Measurements from ENCODE around the gene SHF.
A peak's percentile ranks its signal among the peaks of the same experiment; 100 is the strongest.
"Not testable (repeated sequence)": the region's sequence is repeated elsewhere in the genome, so short reads cannot be mapped to it uniquely, and the experiment has no call there.

The SHF gene

DNA sequence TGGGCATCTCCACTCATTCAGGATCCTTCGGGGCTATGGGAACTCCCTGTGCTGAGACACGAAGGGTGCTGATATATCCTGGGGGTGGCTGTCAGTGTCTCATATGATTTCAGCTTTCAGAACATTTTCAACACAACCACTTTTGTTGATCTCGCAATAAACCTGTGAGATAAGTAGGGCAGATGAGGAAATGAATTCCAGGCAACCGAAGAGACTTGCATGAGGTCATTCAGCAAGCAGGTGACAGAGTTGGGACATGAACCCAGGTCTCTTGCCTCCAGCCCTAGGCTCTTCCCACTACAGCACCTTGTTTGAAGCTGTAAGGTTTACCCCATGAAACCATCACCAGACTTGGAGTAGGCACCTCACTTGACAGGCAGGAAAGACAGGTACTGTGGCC lies 41.4 kb downstream of the SHF start:
- no peak for DNase-seq (ENCODE audit: low spot score)

DNA sequence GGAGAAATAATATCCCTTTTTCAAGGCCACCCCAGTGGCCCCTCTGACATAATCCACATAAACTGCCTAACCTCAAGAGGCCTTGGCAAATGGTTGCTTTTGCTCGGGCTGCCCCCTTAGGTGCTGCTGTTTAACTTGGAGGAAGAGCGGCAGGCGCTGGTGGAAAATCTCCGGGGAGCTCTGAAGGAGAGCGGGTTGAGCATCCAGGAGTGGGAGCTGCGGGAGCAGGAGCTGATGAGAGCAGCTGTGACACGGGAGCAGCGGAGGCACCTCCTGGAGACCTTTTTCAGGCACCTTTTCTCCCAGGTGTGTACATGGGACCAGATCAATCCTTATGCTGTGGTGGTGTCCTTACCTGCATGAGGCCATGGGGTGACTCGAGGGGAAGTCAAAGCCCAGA lies 43.0 kb downstream of the SHF start:
- DNase-seq (ENCODE audit: low spot score) = no peak

DNA sequence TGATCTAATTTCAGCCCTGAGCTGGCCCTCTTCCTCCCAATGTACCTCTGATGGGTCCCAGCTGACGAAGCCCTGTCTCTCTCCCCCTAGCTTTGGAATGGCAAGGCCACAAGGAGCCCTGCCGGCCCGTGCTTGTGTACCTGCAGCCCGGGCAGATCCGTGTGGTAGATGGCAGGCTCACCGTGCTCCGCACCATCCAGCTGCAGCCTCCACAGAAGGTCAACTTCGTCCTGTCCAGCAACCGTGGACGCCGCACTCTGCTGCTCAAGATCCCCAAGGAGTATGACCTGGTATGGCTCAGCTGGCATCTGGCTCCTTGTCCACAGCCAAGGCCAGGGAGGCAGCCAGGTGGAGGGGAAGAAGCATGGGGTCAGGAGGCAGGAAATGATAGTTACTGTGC lies 43.8 kb downstream of the SHF start:
- no peak for DNase-seq (ENCODE audit: low spot score)

DNA sequence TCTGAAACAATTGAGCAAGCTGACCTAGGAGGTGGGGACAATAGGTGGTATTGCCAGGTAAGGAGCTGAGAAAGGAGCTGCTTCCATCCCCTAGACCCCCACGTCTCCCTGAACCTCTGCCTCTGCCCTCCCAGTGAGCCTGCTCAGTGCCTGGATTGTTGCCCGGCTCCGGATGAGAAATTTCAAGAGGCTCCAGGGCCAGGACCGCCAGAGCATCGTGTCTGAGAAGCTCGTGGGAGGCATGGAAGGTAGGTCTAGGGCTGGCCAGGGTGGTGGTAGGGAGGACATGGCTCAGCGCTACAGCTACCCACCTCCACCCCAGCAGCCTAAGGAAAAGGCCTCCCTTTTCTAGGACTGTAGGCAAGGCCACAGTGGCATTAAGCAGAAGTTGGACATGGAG lies 44.7 kb downstream of the SHF start:
- DNase-seq (ENCODE audit: low spot score) = no peak

DNA sequence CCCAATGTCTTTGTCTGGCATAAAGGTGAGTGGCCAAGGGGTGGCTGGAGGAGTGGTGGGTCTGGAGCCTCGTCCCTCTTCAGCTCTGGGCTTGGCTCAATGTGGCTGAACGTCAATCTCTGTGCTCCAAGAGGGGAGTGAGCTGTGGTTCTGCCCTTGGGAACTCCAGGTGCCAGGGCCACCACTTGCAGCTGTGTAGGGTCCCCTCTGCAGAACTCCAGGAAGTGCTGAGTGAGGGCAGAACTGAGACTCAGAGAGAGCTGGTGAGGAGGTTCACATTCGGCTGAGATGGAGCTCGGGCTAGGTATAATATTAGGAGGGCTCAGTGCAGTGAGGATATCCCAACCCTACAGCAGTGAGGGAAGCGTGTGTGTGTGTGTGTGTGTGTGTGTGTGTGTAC lies 46.4 kb downstream of the SHF start:
- no peak for DNase-seq (ENCODE audit: low spot score)

DNA sequence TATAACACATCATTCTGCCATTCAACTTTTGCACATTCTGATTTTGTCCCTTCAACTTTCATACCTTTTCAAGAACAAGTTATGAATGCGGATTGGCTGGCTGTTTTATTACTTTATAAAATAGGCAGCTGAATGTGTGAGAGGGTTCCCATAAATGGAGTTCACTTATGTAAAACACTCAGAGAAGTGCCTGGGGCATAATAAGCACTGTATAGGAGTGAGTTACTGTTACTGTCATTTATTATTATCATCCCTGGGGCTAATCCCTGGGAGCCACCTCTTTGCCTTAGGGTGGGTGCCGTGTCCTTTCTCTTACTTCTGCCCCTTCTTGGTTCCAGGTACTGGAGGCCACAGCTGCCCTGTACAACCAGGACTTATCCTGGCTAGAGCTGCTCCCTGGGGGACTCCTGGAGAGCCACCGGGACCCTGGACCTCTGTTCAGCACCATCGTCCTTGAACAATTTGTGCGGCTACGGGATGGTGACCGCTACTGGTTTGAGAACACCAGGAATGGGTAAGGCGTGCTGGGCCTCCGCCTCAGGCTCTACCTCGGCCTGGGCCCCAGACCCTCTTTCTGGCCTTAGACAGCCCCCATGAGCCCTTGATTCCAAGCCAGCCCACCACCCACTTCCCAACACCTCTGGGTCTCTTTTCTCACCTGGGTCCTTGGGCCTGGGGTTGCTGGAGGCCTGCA lies 47.1 kb downstream of the SHF start:
- no peak for DNase-seq (ENCODE audit: low spot score)

DNA sequence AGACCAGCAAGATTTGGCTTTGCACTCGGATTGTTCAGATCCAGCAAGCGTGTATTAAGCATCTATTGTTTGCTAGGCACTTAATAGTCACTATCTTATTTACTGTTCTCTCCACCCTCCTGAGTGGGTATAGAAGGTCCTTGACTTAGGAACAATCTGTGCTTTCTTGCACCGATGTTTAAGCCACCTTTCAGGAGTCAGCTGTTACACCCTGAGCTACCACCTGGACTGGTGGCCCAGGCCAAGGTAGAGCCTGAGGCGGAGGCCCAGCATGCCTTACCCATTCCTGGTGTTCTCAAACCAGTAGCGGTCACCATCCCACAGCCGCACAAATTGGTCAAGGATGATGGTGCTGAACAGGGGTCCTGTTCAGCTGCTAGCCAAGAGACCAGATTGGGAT lies 48.0 kb downstream of the SHF start:
- no peak for DNase-seq (ENCODE audit: low spot score)

DNA sequence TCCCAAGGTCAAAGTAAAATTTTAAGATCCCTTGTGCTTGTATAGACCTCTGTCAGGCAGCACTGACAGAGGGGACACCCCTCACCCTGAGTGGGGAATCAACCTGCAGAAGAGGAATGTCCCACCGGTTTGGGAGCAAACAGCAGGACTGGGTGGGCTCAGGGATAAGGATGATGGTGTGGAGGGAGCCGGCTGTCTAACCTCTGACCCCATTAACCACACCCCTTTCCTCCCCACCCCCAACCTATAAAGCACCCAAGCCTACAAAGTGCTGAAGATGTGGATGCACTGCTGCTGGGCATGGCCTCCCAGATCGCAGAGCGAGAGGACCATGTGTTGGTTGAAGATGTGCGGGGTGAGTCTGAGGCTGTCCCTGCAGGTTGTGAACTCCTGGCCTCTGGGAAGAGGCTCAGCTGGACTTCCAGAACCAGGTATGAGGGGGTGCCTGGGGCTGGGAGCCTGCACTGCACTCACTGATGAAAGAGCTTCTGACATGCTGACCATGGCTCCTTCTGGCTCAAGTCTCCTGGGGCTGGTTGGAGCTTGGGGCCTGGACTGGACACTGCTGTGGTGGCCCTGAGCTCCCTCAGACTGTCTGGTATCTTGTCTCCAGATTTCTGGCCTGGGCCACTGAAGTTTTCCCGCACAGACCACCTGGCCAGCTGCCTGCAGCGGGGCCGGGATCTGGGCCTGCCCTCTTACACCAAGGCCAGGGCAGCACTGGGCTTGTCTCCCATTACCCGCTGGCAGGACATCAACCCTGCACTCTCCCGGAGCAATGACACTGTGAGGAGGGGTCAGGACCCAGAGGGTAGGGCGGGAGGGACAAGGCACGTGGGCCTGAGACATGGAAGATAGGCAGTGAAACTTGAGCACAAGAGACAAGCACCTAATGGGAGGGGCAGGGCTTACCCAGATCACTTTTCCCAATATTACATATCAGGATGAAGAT lies 48.7 kb downstream of the SHF start:
- DNase-seq (ENCODE audit: low spot score) = no peak

DNA sequence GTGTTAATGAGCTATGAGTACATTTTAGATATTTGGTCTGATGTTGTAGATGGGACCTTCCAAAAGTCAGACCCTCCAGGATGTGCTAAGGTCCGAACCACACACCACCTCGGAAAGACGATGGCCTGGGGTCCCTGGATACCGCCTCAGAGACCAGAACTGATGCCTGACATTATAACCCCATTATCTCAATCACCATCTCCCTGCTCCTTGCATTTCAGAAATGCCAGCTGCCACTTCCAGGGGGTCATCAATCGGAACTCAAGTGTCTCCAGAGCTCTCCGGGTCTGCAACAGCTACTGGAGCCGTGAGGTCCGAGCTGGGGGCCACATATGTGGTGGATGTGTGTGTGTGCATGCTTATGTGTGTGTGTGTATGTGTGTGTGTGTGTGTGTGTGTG lies 50.1 kb downstream of the SHF start:
- no peak for DNase-seq (ENCODE audit: low spot score)

DNA sequence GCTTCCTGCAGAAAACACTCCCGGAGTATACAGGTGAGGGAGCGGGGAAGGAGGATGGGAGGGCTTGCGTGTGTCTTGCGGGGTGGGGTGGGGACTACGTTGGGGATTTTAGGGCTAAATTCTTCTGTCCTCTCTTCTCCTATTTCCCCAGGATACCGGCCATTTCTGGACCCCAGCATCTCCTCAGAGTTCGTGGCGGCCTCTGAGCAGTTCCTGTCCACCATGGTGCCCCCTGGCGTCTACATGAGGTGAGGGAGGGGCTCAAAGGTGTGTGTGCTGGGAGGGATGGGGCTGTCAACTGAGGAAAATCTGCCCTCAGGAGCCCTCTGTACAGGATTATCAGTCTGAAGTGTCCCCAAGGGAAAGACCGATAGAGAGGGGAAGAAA lies 51.4 kb downstream of the SHF start:
- no peak for DNase-seq (ENCODE audit: low spot score)

DNA sequence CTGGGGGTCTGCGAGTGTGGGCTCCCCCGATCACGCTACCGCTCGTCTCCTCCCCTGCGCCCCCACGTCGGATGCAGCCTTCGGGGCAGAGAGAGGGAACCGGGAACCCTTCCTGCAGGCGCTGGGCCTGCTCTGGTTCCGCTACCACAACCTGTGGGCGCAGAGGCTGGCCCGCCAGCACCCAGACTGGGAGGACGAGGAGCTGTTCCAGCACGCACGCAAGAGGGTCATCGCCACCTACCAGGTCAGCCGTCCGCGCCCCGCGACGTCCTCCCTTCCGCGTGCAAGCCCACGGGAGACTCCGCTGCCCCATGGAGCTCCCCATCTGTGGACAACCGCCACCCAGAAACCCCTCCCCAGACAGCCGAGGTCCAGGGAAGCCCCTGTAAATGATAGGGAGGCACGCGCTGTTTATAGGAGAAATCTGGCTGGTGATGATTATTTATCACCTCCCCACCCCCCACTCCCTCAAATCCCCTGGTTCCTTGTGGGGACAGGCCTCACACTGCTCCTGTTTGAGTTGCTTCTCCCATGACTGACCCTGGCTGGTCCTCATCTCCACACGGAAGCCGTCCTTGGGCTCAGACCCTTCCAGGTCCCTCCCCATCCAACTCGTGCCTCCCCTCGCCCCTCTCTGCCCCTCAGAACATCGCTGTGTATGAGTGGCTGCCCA lies 51.9 kb downstream of the SHF start:
- not testable (repeated sequence) for DNase-seq (ENCODE audit: low spot score)

DNA sequence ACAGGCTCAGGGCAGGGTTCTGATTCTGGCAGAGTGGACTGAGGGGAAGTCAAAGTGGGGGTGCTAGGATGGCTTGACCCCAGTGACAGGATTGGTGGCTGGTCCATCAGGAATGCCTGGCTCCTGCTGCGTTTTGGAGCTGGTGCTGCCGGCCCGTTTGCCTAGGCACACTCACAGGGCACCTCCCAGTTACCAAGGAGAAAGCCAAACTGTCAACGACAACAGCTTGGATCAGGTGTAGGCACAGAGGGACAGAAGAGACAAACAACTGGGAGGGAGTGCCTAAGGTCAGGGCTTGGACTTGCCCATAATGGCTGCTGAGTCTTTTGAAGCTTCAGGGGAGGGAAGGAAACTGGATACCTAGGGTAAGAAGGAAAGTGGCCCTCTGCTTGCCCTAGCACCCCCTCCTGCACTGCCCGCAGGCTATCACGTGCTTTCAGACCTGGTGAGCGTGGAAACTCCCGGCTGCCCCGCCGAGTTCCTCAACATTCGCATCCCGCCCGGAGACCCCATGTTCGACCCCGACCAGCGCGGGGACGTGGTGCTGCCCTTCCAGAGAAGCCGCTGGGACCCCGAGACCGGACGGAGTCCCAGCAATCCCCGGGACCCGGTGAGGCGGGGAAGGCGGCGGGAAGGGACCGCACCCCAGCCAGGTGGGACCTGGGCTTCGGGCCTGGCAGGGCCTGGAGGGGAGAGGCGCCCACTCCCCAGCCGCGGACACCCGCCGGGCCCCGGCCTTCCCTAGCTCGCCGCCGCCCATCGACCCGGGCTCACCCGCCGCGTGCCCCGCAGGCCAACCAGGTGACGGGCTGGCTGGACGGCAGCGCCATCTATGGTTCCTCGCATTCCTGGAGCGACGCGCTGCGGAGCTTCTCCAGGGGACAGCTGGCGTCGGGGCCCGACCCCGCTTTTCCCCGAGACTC lies 52.8 kb downstream of the SHF start:
- DNase-seq (ENCODE audit: low spot score) = peak; percentile 12

DNA sequence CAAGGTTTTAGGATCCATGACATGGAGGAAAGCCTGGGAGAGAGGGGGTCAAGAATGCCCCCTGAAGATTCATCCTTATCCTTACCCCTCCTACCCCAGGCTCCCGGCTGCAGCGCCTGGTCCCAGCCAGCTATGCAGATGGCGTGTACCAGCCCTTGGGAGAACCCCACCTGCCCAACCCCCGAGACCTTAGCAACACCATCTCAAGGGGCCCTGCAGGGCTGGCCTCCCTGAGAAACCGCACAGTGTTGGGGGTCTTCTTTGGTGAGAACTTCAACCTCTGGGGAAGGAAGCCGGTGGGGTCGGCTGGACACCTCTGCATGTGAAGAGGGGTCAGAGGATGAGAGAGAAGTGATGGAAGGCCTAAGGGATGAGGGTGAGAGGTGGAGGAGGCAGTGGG lies 53.7 kb downstream of the SHF start:
- DNase-seq (ENCODE audit: low spot score) = no peak

DNA sequence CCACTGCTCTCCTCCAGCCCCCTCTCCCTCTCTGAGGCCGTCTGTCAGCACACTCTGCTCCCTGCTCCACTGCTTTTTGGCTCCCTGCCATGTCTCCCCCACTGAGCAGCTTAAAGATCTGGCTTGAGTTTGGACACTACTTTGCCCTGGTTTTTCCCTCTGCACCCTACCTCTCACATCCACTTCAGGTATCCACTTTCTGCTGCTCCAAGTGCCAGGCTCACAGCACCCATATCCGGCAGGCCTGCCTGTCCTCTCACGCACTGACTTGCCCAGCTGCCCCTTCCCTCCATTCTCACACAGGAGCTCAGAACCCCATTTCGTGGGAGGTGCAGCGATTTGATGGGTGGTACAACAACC lies 54.2 kb downstream of the SHF start:
- no peak for DNase-seq (ENCODE audit: low spot score)

DNA sequence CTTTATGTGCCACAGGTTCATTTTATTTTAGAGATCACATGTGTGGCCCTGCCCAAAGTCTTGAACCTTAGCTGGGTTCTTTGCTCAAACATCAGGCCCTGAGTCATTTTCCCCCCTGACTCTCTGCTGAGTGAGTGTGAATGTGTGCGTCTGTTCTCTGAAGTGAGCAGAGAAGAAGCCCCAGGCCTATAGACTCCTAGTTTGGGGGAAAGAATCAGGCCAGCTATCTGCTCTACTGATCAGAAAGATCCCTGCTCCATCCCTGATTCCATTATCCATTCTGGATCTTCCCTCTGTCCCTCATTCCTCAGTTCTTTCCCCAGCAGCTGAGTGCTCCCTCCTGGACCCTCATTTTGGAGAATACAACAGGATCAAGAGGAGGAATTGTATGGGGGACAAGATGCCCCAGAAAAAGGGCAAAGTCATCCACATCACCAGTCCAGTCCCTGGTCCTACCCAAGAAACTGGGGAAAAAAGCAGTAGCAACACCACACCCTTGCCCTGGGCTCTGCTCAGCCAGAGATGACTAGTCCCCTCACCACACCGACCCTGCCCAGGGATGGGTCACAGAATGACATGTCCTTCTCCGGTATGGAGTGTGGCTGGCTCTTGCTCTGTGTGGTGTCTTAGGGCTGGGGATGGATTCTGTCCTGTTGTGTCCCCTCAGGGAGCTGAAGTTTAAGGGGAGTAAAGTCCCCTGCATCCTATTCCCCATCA lies 54.8 kb downstream of the SHF start:
- no peak for DNase-seq (ENCODE audit: low spot score)

DNA sequence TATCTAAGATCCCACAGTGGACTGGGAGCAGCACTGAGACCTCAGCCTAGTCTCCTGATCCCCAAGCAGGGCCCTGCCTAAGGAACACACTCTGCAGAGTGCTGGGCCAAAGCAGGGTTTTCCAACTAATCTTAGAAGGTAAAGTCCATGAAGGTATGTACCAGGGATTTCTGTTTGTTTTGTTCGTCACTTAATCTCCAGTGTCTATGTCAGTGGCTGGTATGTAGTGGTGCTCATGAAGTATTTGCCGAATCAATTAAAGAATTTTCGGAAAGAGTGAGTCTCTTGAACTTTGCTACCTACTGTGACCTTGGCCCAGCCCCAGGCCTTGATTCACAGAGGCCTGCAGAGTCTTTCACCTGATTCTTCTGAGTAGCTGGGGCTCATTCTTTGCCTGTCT lies 56.3 kb downstream of the SHF start:
- DNase-seq (ENCODE audit: low spot score) = no peak

DNA sequence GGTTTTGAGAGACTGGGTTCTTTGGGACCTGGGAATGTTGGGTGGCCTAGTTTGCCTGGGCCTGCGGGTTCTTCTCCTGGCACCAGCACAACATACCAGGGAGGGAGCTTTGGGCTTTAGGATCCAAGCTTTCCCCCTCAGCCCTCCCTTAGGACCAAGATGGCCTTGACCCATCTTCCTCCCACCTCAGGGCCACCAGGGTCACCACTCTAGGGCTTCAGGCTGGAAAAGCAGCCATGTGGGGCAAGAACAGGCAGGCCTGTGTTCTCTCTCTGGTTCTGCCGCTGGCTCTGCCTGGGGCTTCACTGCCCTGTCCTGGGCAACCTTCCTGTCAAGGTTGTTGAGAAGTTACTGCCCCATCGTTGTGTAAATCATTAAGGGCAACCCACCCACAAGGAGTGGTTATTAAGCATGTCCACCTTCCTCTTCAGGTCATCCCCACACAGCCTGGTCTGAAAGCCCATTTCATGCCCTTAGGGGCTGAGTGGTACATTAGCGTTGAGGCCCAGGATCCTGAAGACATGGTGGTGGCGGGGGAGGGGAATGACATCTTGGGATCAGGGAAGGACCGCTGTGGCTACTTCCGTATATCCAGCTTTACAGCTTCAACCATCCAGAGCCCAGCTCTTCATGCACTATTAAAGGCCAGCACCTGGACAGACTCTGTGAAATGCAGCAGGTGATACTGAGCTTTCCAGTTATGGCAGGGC lies 57.3 kb downstream of the SHF start:
- DNase-seq (ENCODE audit: low spot score) = no peak

DNA sequence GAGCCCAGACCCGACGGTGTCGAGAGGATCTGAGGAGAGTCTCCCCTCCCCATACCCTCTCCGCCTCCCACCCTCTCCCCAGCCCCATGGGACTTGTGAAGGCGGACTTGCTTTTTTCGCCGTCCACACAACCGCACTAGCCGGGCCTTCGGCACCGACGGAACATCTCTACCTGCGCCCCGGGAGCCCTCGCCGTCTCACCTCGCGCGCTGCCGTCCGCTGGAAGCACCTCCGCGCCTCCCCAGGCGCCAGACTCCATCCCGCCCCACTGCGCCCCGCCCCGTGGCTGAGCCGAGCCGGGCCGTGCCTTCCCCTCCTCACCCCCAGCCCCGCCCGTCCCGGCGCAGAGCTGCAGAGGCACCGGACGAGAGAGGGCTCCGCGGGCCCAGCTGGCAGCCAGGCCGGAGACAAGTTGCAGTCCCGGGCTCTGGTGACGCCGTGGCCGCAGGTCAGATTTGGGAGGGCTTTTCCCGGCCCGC lies 58.1 kb downstream of the SHF start, which contains the start of the genes DUOX1 and DUOXA1:
DUOX1 (plus strand) TSS at position 344 of the 479 bp plus-strand sequence. CDS start 1,973 bp downstream, outside the sequence.
DUOXA1 (minus strand) TSS at position 229 of the 479 bp plus-strand sequence. CDS start 6,865 bp downstream, outside the sequence.
- no peak for DNase-seq (ENCODE audit: low spot score)

DNA sequence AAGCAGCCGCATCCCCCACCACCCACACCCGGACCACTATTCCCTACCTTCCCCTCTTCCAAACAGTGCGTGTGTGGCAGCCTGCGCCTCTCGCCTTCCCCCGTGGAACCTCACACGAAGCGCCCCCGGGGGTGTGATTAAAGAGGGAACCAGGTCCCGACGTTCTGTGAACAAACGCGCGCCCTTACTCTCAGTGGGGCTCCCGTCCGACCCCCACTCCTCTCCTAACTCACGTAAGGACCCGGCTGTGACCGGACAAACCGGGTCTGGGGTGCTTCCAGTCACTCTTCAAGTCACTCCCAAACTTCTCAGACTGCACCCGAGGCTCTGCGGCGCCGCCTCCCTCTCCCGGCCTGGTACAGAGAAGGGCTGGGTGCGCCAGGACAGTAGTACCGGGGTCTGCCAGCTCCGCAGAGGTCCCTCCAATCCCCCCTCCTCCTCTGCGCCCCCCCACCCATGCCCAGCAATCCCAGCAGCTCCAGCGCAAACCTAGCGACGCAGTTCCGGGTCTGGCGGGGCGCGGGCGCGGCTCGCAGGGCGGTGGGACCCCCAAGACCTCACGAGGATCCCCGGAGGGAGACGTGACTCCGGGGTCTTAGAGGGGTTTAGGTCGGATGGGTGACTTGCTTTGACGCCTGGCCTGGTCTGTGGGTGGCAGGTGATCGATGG lies 58.7 kb downstream of the SHF start:
- DNase-seq (ENCODE audit: low spot score) = no peak
